HL-60 (cell line): Measurements from ENCODE around the gene MARCHF2.

Experiments
- DNase-seq, 2 experiments: peaks; one replicate each; pipeline ENCODE4 v3.0.0-alpha.2; 2010 to 2020; ENCODE audit warnings: low read depth in 1 of 2, low spot score in 1 of 2
- H3K27ac ChIP-seq: fragments of 250-450 bp; sonication (Bioruptor Pico); replicated peaks from 2 replicates; pipeline ENCODE4 v1.5.1; 2020; ENCODE audit warnings: mild to moderate bottlenecking, moderate library complexity
- H3K27me3 ChIP-seq: fragments of 250-450 bp; sonication (Bioruptor Pico); 2 replicates; pipeline ENCODE4 v1.5.1; 2021; ENCODE audit warnings: mild to moderate bottlenecking, moderate library complexity; ENCODE audit not compliant: insufficient read depth, poor library complexity, severe bottlenecking
- H3K4me3 ChIP-seq: replicated peaks from 2 replicates; pipeline ENCODE4 v1.5.1; 2011; ENCODE audit warnings: mild to moderate bottlenecking, control low read depth, low read length; ENCODE audit not compliant: insufficient read depth
- CTCF ChIP-seq: IDR thresholded peaks from one replicate; pipeline ENCODE4 v1.5.1; 2011; ENCODE audit warnings: low read length, control low read depth, inconsistent platforms; ENCODE audit not compliant: insufficient read depth
- GABPA ChIP-seq: IDR thresholded peaks from 2 replicates; pipeline ENCODE4 v1.6.1; 2012; ENCODE audit warnings: low read depth
- POLR2AphosphoS5 ChIP-seq: IDR thresholded peaks from 2 replicates; pipeline ENCODE4 v1.6.1; 2012; ENCODE audit warnings: low read depth
- REST ChIP-seq: IDR thresholded peaks from 2 replicates; pipeline ENCODE4 v1.6.1; 2012; ENCODE audit warnings: low read depth; ENCODE audit not compliant: insufficient replicate concordance
- SPI1 ChIP-seq: IDR thresholded peaks from 2 replicates; pipeline ENCODE4 v1.6.1; 2012; ENCODE audit warnings: low read depth, mild to moderate bottlenecking, borderline replicate concordance

Gene MARCHF2

GRCh38 chr19:8451885-8452284 is 38.8 kb downstream of the MARCHF2 start:
- TF ChIP-seq CTCF (no peak), SPI1 (no peak), REST (no peak), GABPA (no peak), POLR2AphosphoS5 (no peak)
- Histone ChIP-seq H3K27ac (no peak overlapping the region), H3K4me3 (no peak overlapping the region), H3K27me3 (no peaks in the 10 kb centered on the region)
- DNase-seq, result peak in 1 of 2 experiments; percentile 32

- no peaks in the 10 kb centered on the region for H3K27me3 ChIP-seq
- no peak overlapping the region for H3K4me3 ChIP-seq
- TF ChIP-seq CTCF (no peak), GABPA (no peak), SPI1 (no peak), POLR2AphosphoS5 (no peak), REST (no peak)
- H3K27ac ChIP-seq, result no peak overlapping the region
- DNase-seq, result no peak
Measured at GRCh38 chr19:8452446-8453123, 39.5 kb downstream of the MARCHF2 start.

- no peak for DNase-seq
- H3K27ac ChIP-seq, result no peak overlapping the region
- no peak overlapping the region for H3K4me3 ChIP-seq
- H3K27me3 ChIP-seq, result no peaks in the 10 kb centered on the region
- TF ChIP-seq REST, result no peak
- no peak for TF ChIP-seq CTCF
Measured at GRCh38 chr19:8453616-8454015, 40.5 kb downstream of the MARCHF2 start.
